T-helper 9 cell (primary cell): ENCODE measurements around the gene EDIL3.

Experiments
- DNase-seq: peaks from one replicate; pipeline ENCODE4 v3.0.0-alpha.2; 2020

EDIL3 gene

DNA sequence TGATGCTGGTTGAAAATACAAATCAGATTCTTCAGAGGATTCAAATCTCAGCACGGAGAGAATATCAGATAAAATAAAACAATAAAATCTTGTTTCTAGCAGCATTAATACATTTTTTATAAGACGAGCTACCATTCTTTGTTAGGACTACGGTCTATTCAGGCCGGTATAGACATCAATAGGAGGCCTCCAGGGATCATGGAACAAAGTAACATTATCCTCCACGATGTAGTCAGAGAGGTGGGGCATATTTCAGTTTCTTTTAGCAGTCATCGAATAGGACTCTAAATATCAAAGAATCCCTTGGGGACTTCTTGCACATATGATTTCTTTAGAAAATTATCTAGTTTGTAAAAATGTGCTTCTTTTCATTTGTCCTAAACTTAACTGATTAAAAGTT is 438.2 kb downstream of the EDIL3 start:
- DNase-seq, result no peak

DNA sequence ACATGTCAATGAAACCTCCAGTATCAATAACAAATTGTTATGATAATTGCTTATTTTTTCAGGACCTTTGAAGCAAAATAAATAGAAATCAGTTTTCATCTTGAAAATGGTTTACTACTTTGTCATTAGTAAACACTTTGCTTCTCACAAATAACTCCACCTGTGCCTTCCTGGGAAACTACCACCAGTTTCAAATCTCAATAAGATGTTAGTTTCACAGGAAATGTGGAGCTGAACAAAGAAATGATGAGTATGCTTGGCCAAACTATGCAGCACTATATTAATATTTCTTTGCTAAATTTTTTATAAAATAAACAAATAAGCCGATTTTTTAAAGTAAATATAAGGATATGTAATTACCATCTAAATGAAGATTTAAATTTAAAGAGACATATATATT is 442.5 kb downstream of the EDIL3 start:
- DNase-seq, result no peak

DNA sequence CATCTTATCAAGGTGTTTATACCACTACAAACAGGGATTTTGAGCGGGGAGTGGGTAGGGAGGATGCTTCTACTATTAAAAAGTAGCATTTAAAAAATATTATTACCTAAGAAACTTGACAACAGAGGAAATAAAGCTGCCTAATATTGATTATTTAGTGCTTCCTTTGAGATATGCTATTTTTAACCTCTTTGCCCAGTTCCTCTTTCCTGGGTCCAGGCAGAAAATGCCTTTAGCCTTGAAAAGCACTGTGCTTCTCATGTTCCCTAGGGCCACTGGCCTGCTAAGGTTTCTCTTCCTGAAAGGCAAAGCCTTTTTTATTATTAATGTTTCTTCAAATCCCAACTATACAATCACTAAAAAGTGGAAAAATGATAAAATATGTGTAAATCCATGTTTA is 446.8 kb downstream of the EDIL3 start:
- DNase-seq, result no peak

DNA sequence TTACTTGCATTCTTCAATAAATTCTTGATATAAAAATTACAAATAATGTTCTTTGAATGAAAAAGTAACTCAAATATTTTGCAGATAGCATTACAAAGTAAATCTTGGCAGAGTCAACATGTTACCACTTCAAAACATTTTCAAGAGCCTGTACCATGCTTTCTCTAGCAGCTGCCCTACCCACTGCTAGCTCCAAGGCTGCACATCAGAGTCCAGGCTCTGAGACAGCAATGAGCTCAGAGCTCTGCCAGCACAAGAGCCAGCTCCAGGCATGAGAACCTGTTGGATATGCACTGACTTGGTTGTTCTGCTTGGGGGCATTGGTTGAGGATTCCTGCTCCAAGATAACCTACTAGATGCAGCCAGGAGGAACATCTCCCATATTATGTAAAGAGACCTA is 452.7 kb downstream of the EDIL3 start:
- DNase-seq, result no peak

DNA sequence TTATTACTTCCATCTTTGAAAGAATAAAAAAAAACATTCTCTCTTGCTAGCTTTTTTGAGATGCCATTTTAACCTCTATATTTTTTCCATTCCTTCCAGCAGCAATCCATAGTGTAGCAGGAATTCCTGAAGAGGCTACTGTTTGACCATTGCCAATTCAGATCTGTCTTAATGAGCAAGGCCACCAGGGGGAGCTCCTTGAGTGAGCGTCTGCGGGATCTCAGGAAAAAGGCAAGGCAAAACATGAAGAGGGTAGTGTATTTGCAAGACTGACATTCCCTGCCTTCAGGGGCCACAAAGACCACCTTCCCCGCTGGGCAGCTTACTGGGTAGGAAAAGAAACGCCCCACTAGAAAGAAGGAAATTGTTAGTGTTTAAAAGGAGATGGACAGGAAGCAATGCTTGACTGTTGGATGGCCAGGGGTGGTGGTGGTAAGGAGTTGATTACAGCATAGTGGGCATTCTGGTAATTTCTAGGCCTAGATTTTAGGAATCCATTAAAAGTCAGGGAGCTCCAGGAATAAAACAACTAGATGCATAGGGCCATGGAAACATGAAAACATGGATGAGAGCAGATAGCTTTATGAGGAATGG is 457.4 kb downstream of the EDIL3 start:
- DNase-seq, result peak; percentile 4

DNA sequence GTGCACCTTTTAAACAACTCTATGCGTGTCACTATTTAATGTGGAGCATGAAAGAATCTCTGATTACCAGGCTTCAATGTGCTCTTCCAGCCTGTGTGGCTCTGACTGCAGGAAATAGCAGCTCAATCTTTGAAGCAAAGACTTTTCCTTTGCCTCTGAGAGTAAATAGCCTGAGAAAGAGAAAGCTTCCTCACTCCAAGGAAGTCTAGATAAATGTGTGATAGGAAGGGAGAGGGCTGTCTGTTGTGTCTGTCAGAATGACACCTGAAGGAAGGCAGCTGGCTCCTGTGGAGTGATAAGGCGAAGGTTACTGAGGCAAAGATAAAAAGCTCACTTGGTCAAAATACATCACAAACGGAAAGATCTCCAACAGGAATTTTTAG is 458.7 kb downstream of the EDIL3 start:
- DNase-seq, result no peak

DNA sequence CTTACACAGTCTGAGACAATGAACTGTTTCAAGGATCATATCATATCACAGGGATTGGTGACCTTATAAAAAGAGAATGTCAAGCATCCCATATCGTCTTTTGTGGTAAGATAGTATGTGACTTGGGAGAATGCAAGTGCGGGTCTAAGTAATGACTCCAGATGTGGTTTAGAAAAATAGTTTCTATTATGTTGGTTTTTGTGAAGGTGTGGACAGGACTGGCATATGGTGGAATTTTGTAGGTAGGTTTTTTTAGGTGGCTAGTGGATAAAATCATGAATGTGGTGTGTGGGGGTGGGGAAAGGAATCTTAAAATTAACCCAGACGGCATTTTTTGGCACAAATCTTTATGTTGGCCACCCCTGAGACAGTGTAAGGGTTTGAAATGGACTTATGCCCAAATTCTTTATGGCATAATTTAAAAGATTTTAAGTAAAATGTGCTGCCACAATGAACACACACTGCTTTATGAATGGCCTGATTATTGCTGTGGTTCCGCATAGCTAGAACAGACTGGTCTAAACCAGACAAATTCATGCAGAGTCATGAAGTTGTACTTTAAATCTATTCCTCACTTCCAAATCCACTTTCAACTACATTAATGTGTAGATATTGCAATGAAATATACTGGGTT is 459.2 kb downstream of the EDIL3 start:
- DNase-seq, result no peak

DNA sequence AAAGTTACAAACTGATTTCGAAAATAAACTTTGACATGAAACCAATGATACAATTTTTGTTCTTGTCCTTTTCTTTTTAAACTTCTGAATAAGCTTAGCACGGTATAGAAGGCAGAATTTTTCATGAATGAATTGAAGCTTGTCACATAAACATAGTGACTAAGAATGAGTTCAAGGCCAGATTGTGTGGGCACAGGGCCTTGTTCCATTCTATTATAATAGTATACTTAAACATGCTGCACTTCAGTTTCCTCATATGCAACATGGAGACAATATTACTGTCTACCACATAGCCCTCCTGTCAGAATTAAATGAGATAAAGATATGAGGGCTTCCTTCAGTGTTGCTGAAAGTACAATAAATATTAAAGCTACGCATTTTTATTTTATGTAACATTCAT is 459.8 kb downstream of the EDIL3 start:
- no peak for DNase-seq

DNA sequence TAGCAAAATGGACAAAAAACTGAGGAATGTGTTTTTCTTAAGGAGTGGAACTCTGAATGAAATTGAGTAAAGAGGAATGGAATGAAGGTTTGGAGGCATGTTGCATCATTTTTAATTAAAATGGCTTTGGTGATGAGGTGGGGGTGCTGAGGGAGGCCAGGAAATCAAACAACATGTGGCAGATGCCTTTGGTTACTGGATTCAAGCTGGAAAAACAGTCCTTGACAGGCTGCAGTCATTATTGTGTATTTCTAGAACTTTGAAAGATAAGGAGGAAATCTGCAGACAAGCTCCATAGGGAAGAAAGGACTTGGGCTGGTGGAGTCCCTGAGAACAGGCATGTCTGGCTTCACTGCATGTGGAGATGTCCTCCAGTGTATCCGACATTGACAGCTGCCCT is 460.5 kb downstream of the EDIL3 start:
- no peak for DNase-seq

DNA sequence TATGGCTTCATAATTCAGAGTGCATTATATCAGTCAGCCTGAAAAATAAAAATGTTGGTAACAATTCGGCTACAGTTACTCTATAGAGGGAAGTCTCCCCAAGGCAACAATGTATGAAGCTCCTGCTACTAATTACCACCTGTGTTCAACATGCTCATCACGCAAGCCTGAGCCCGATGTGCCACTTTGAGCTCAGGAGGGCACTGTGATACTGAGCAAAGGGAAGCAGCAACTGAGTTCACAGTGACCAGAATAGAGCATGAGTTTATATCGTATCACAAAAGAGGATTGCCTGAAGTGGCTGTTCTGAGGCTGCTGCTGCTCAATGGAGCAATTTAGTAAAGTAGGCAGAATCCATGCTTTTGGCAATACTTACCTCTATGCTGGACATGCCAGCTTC is 462.0 kb downstream of the EDIL3 start:
- DNase-seq, result no peak

DNA sequence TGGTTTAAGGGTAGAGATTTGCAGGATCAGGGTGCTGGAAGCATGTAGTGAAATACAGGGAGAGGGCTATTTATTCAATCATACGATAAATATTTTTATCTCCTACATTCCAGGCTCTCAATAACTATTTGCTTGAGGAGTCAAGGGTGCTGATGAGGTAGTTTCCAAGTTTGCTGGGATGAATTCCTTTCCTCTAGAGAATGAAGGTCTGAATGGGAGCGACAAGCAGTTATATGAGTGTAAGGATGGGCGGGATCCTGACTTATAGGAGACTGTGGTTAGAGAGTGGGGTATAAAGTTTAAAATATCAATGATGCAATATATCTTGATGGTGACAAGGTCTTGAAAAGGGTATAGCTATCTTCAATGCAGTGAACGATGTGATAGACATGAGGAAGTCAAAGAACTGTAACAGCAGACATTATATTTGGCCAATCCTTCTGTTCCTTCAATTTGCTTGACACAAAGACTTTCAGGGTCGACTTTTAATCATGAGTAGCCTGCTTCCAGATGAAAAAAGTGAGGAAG is 462.9 kb downstream of the EDIL3 start:
- no peak for DNase-seq

DNA sequence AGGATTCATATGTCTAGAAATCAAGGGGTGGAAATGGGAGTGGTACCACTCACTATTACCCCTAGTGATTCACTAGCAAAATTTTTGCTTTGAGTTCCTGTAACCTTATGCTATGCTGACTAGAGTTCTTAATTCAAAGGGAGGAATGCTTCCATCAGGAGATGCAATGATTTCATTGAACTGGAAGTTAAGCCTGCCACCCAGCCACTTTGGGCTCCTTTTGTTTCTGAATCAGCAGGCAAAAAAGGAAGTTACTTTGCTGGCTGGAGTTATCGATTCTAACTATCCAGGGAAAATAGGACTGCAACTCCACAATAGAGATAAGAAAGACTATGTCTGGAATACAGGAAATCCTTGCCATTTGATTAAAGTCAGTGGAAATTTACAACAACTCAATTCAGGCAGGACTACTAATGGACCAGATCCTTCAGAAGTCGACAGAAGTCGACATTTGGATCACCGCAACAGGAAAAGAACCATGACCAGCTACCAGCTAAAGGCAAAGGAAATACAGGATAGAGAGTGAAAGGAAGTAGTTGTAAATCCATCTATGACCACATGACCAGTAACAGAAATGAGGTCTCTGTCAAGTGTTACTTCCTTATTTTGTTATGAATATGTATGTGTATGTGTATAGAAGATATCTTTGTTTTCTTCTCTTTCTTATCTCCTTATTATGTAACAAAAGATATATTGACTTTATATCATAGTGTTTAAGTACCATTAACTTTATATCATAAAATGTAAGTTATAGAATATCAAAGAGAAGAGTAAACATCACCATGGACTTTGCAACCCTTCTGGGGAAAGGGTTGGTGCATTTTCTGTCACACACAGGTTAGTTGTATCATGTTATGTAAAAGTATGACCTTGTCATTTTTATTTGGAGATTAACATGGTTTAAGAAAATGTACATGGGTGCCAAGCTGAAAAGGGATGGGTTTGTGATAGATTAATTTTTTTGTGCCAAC is 465.3 kb downstream of the EDIL3 start:
- DNase-seq, result no peak

DNA sequence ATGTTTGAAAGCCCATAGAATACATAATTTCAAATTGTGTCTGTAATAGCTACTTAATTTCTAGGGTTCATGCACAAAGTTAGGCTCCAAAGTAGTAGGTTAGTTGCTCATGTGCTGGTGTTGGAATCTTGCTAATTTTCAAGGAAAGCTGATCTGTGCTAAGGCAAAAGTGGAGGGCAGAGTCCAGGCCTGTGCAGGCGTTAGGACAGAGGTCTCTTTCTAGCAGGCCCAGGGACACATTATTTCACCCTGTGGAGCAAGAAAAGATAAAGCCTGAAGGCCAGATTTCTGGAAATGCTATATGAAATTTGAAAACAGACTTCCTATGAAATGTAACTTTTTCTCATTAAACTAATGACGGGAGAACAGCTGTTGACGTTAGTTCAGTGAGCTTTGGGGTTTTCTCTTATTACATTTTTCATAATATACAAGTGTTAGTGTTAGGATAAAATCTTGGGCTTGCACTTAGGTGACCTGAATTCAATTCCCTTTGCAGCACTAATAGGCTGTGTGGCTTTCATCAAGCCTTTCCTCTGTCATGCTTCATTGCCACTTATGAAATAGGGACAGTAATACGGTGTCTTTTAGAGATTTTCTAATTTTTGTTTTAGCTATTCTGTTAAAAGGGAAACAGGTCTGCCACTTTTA is 467.3 kb downstream of the EDIL3 start:
- DNase-seq, result no peak

DNA sequence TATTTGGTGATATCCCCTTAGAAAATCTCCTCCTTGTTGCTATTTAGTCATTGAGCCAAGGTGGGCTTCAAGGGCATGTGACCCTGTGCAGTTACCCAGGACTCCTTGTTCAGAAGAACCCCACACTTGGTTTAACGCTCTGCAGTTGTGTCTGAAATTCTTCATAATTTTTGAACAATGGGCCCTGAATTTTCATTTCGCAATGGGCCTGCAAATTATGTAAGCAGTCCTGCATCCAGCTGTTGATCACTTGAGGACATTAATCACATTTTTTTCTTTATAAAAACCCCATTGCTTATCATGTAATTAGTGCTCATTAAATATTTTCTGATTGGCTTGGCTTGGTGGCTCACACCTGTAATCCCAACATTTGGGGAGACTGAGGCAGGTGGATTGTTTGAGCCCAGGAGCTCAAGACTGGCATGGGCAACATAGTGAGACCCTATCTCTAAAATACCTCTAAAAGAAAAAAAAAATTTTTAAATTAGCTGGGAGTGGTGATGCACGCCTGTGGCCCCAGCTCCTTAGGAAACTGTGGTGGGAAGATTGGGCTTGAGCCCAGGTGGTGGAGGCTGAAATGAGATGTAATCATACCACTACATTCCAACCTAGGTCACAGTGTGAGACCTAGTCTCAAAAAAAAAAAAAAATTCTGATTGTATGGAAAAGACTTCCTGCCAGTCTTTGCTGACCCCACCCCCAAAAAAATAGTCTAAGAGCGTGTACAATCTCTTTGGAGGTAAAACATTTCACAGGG is 469.8 kb downstream of the EDIL3 start:
- DNase-seq, result no peak

DNA sequence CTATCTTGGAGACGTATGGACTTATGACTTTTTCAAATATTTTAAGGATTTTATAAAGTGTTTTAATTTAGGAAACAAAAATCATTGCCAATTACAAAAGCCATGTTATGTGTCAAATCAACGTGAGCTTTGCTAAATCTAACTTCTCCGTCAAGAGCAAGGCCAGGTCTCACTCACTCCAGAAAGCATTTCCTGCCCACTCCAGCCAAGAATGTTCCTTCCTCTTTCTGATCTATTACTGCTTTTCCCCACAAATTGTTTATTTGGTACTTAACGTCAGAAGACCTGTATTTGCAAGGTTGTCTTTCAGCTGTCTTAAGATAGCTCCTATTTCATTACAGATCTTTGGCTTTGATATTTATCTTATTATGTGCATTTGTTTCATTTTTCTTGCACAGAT is 470.5 kb downstream of the EDIL3 start:
- DNase-seq, result no peak

DNA sequence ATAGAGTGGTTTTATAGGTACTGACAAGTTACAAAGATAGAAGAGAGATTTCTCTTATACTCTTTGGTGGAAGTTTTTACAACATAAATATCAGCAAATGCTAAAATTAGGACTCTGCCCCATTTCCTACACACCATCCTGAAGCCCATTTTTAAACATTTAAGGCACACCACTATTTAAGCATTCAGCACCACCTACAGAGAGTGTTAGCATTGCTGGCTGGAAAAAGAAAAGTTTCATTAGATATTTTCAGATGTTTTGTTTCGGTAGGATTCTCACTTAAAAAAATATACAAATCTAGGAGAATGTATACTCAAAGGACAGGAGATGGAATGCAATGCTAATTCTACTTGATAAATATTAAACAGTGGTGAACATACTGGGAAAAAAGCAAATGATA is 471.1 kb downstream of the EDIL3 start:
- DNase-seq, result no peak

DNA sequence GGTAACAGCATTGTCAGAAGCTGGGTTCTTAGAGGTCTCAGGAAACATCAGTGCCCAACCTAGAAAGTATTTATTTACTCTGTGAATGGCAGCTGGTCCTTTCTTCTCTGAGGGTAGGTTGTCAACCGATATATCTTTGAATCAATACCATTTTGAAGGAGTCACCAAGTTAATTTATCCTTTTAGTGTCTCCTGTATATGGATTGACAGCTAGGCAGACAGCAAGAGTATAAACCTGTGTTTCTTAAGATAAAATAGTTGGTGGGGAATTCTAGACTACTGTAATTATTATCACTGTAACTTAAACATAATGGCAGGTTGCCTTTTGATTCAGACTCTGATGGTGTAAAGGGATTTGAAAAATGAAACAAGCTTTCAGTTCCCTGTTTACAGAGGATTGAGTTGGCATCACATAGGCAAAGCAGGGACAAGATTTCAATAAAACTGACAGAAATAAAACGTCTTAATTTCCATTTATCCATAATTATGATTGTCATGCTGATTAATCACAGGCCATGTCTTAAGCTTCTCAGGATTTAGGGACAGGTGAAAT is 473.2 kb downstream of the EDIL3 start:
- DNase-seq, result no peak

DNA sequence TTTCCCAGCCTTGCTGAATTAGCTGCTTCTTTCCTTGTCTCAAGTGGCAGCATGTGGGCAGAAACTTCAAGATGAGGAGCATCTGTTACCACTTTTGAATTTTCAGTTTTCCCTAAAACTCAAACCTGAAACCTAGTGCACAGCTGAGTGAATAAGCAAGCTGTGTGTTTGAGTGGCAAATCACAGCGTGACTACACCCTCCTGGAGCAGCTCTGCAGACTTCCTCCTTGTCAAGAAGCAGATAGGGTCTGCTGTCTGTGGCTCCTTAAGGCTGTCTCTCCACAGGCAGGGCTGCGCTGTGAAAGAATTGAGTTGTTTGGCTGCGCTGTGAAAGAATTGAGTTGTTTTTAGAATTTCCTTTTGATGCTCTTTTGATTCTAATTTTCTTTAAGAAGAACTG is 484.4 kb downstream of the EDIL3 start:
- no peak for DNase-seq

DNA sequence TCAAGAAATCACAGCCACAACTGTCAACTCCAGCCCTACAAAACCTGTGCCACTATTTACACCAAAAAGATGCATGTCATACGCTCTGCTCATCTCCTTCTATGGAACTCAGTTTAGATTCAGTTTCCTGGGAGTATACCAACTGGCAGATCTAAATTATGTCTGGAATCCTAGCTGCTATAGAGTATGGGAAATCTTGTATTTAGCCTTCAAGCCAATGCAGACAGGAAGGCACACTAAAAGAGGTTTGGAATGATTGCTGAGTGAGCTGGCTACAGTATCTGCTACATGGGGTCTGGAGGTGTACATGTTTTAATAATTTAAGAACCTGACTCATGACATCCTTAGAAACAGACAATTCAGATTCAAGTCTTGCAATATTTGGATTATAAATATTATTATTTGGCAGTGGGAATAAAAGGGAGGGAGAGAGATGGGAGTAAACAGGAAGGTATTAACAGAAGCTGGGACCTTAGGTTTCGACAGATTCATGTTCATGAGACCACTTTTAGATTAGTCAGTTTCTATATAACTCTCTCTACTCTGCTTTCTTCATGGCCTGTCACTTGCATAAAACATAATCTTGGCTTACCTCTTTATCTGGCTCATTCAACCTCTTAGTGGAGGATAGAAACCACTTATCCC is 485.2 kb downstream of the EDIL3 start:
- DNase-seq, result no peak

DNA sequence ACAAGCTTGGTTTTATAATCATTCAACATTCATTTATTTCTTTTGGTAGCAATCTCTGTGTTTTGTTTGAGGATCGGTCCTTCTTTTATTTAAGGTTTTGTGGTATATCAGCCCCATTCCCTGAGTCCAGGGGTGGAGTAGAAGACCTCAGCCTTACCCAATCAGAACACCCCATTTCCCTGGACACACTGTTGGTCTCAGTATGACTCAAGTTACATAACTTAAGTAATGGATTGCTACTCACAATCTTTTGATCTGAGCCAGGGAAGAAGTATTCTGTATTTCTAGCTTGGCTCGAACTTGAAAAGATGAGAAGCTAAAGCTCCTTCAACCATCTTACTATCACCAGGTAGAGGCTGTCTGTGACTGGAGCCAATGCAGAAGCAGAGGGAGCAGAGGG is 488.8 kb downstream of the EDIL3 start:
- no peak for DNase-seq

DNA sequence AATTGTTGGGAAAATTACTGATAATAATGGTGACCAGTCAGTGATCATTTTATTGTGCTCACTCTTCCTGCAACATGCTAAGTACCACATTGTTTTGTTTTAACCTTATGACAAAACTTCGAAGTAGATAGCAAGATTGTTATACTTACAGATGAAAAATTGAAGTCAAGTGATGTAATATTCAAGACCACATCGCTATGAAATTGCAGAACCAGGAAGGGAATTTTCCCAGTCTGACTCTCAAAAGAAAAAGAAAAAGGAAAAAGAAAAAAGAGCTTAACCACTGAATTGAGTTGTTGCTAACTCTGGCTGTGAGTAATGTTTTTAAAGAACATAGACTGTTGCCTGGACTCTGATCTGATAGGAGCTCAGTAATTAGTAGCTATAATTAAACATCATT is 493.4 kb downstream of the EDIL3 start:
- DNase-seq, result no peak
